Activated CD4-positive, alpha-beta T cell treated with anti-CD3 and anti-CD28 coated beads, Interleukin-2, Interleukin-6, amounts not matched to agents 100 ng/mL and 50 ng/mL, durations not matched to agents 16 hours and 8 hours (primary cell): ENCODE data around the gene ADGRE1.
A peak's percentile ranks its signal among the peaks of the same experiment; 100 is the strongest.

Source experiments
- DNase-seq: peaks from one replicate; pipeline ENCODE4 v3.0.0-alpha.2; 2020

ADGRE1 gene

DNA sequence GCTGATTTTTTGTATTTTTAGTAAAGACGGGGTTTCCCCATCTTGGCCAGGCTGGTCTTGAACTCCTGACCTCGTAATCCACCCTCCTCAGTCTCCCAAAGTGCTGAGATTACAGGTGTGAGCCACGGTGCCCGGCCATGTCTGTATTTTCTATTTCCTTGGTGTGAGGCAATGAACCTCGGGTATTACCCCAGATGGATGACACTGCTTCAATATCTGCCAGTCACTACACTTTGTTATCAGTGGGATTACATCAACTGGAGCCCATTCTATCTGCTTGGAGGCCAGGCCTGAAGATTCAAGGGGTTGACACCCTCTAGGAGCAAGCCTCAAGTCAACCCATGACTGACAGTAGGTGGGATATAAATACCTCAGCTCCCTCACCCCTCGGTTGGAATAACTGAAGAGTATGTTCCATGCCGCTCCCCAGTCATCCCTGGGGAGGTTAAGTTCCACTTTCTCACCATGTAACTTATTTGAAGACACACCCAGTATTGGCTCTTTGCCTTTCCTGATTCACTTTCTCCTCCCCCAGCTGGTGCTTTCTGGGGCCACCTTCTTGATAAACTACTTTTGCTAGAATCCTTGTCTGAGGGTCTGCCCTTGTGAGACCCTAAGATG lies 992 bp upstream of the ADGRE1 start:
- no peak for DNase-seq

DNA sequence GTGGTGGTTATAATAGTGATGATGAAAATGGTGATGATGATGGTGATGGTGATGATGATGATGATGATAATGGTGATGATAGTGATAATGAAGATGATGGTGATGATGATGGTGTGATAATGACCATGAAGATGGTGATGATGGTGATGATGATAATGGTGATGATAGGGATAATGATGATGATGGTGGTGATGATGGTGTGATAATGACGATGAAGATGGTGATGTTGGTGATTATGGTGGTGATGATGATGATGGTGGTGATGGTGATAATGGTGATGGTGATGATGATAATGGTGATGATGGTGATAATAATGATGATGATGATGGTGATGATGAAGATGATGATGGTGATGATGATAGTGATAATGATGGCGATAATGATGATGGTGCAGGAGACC lies 1.6 kb downstream of the ADGRE1 start:
- DNase-seq = no peak

DNA sequence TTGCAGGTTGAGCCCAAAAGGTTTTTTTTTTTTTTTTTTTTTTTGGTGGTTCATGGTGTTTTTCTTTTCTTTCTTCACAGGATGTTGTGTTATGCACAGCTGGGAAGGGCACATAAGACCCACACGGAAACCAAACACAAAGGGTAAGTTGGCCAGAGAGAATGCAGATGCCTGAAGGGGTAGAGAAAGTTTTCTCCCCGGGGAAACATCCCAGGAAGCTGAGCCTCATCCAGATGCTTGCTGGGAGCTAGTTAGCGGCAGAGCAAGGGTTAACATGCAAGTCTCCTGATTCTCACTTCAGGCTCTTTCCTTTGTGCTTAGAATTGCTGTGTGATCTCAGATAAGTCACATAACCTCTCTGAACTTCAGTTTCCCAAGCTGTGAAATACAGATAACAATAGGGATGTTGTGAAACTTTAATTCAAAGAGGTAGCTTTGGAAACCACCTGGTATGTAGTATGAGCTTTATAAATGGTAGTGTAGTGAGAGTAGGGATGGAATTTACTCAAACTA lies 3.1 kb downstream of the ADGRE1 start:
- DNase-seq = no peak

DNA sequence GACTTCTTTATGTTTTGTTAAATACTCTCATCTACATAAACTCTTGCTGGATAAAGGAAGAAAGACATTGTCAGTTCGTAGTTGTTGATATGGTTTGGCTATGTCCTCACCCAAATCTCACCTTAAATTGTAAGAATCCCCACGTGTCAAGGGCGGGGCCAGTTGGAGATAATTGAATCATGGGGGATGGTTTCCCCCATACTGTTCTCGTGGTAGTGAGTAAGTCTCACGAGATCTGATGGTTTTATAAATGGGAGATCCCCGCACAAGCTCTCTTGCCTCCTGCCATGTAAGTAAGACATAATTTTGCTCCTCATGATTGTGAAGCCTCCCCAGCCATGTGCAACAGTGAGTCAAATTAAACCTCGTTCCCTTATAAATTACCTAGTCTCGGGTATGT lies 3.6 kb downstream of the ADGRE1 start:
- no peak for DNase-seq

DNA sequence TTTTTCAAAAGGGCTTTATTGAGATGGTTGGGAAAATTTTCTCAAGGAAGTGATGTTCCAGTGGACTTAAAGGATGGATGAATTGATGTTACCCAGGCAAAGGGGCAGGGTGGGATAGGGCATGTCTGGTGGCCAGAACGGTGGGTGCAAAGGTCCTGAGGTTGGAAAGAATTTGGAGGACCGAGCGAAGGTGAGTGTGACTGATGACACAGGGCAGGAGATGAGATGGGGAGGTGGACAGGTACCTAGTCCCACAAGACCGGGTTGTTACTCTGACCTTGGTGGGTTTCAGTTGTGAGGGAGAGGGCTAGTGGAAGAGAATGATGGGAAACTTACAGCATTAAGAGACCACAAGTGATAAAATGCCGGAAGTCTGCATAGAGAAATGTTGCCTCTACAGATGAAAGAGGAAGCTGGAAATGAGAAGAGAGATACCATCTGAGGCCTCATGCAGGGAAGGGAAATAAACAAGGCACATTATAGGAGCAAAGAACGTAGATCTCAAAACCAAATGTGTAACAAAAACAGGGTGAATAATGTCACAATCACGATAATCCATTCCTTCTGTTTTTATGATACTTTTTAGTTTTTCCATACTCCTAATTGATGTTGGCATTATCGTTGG lies 4.5 kb downstream of the ADGRE1 start:
- DNase-seq = no peak

DNA sequence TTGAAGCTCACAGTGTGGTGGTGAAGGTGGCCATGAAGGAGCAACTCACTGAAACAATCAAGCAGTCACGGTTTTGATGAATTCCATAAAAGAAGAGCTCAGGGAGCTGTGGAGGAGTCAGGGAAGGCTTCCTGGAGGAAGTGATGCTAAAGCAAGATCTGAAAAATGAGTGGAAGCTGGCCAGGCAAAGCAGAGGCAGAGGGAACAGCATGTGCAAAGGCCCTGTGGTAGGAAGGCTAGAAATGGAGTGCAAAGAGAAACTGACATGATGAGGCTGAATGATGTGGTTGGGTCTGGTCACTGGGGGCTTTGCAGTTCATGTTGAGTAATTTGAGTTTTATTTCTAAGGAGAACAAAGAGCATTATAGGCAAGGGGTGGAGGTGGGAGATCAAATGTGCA lies 6.9 kb downstream of the ADGRE1 start:
- no peak for DNase-seq

GRCh38 chr19:6903446-6903845 lies 16.1 kb downstream of the ADGRE1 start:
- no peak for DNase-seq

DNA sequence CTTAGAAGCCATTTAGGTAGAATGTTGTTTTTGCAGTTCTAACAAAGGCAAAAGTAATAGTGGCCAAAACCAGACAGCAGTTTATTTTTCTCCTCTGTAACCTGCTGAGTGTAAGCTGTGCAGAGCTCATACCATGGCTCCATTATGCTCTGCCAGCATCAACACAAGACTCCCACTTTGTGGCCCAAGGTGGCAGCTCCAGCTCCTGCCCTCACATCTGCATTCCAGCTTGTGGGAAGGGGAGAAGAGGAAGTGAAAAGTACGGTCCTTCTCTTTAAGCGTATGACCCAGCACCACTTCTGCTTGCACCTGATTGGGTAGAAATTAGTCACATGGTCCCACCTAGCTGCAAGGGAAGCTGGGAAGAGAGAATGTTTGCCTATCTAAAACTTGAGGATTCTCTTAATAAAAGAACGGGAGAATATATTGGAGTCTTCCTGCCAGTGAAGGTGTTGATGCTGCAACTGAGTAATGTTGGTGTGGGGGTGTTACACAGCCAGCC lies 19.2 kb downstream of the ADGRE1 start:
- no peak for DNase-seq

DNA sequence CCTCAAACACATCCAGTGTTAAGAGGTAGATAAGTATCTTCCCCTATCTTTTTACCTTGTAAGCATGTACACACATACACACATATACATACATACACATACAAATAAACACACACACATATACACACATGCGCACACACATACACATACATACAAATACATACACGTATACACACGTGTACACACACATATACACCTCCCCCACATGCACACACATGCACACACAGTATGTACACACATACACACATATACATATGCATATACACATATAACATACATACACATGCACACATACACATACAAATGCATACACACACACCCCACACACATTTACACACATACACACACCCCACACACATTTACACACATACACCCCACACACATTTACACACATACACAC lies 24.1 kb downstream of the ADGRE1 start:
- no peak for DNase-seq

GRCh38 chr19:6914321-6914720 lies 26.9 kb downstream of the ADGRE1 start:
- DNase-seq = no peak

GRCh38 chr19:6916952-6917351 lies 29.6 kb downstream of the ADGRE1 start:
- DNase-seq = no peak

- DNase-seq = no peak
Measured at GRCh38 chr19:6925386-6925785, 38.0 kb downstream of the ADGRE1 start.

DNA sequence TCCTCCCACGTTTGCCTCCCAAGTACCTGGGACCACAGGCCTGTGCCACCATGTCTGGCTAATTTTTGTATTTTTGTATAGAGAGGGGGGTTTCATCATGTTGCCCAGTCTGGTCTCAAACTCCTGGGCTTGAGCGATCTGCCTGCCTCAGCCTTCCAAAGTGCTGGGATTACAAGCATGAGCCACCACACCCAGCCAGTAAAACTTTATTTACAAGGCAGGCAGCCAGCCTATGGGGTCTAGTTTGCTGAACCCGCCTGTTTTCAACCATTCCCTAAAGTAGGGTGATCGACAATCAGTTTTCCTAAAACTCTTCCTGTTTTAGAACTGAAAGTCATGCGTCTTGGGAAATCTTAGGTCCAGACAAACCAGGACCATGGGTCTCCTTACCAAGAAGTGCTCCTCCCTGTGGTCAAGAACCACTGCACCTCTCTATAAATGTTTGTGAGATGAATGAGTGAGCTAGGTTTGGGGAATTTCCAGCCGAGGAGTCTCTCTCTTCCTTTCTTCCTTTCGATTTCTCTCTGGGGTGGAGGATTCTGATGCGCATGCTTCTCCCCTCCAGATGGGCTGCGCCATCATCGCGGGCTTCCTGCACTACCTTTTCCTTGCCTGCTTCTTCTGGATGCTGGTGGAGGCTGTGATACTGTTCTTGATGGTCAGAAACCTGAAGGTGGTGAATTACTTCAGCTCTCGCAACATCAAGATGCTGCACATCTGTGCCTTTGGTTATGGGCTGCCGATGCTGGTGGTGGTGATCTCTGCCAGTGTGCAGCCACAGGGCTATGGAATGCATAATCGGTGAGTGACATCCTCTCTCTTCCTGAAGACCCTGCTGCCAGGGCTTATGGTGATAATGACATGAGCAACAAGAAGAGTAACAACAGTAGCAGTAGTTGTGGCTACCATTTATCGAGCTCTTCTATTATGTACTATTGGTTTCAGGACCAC lies 38.7 kb downstream of the ADGRE1 start:
- DNase-seq = peak; percentile 22

- DNase-seq = no peak
Measured at GRCh38 chr19:6930190-6930589, 42.8 kb downstream of the ADGRE1 start.

DNA sequence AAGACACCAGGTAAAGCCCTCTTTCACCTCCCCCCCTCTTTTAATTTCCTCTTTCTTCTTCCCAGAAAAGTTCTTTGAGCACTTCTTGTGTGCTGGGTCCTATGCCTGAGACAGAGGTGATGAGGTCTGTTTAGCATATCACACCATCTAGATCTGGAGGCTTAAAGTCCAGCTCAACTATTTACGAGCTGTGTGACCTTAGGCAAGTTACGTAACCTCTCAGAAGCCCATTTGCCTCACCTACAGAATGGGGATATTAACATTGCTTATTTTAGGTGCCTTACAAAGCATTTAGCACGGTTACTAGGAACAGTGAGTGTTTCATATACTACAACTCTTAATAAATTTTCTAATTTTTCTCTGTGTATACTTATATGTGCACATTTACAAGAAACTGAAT lies 47.7 kb downstream of the ADGRE1 start:
- DNase-seq = no peak

GRCh38 chr19:6935618-6936017 lies 48.2 kb downstream of the ADGRE1 start:
- no peak for DNase-seq

DNA sequence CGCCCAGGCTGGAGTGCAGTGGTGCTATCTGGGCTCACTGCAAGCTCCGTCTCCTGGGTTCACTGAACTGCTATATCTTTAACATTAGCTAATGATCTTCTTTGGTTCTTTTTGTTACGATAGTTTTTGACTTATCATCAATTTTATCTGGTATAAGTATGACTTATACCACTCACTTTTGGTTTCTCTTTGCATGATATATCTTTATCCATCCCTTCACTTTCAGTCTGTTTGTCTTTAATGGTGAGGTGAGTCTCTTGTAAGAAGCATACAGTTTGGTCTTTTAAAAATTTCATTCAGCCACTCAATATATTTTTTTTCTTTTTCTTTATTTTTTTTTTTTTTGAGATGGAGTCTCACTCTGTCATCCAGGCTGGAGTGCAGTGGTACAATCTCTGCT lies 58.4 kb downstream of the ADGRE1 start:
- DNase-seq = no peak

DNA sequence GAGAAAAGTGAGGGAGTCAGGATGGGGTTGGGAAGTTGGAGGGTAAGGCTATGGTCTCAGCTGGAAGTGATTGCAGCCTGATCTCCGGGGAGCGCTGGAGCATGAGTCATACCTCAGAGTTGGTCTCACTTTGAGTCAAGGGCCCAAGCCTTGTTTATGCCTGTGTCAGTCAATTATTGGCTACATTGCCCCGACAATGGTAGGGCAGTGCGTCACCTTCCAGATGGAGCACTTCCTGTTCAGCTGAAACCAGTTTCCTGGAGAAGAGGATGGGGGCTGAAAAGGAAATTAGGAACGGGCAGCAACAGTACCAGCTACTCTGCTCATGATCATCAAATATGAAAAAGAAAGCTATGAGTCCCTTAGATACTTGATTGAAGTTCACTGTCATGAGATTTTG lies 60.4 kb downstream of the ADGRE1 start:
- peak; percentile 85 for DNase-seq

GRCh38 chr19:6948884-6949283 lies 61.5 kb downstream of the ADGRE1 start:
- DNase-seq = no peak

DNA sequence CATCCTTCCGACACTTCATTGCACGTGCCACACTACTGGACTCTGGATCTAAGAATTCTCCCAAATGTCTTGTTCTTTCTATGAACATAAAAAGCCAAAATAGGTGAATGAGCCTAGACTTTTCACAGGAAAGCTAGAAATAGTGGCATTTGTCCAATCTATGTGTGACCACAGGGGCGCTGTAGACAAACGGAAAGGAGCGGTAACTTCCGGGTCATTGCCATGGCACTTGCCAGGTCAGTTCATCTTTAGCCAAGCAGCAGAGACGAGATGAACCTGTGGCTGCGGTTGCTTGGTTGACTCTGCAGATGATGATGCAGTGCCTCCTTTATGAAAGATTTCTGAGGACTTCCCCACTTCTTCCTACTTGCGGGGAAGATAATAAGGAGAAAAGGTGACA lies 65.6 kb downstream of the ADGRE1 start:
- DNase-seq = no peak

- no peak for DNase-seq
Measured at GRCh38 chr19:6955082-6955481, 67.7 kb downstream of the ADGRE1 start.

- DNase-seq = no peak
Measured at GRCh38 chr19:6956573-6956972, 69.2 kb downstream of the ADGRE1 start.

GRCh38 chr19:6958791-6959190 lies 71.4 kb downstream of the ADGRE1 start:
- no peak for DNase-seq
